Epidermal melanocyte (primary cell): ENCODE data around the gene ACVR1B.
A peak's percentile ranks its signal among the peaks of the same experiment; 100 is the strongest.

Source experiments
- DNase-seq: peaks from one replicate; pipeline ENCODE4 v3.0.0; 2011; ENCODE audit warnings: low spot score; ENCODE audit not compliant: insufficient read length

The ACVR1B gene

DNA sequence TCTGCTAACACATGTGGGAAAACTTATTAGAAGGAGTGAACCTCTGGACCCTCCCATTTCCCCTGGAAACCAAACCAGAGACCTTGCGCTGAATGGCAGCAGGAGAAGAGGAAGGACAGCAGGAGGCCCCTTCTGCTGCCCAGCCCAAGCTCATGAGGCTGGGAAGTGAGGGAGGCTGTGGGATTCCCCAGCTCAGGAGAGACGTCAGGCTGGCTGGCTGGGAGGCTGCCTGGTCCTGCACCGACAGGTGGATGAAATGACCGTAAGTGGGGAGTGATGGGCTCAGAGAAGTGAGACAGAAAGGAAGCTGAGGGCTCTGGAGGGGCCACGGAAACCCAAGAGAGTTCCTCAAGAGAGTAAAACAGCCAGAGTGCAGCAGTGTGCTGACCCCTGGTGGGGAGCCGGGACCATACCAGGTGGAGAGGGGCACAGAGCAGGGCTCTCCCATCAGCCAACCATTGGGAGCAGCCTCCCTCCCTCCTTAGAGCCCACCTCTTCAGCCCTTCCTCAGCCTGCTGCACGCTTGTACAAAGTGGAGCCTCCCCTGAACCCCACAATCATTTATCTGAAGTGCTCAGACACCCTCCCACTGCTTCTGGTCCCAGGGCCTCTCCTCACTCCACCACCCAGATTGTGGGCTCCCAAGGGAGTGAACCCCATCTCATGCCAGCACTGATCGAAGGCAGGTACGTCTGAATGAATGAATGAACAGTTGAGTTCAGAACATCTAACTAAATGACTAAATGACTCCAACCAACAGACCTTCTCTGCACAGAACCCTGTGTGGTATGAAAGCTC, 69.2 kb downstream of the ACVR1B start:
- peak; percentile 74 for DNase-seq

DNA sequence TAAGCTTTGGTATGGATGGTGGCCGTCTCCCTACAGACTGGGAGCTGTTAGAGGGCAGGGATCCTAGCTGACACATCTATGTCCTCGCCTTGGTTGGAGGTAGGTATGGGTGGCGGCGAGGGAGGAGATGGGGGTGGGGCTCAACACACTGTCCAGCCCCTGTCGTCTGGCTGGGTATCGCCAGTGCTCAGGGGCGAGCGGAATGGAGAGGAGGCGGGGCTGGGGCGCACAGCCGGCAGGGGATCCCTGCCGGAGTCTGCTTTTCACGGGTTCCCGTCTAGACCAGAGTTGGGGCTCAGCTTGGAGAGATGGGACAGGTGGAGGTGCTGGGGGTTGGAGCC, 71.3 kb downstream of the ACVR1B start:
- DNase-seq = no peak

DNA sequence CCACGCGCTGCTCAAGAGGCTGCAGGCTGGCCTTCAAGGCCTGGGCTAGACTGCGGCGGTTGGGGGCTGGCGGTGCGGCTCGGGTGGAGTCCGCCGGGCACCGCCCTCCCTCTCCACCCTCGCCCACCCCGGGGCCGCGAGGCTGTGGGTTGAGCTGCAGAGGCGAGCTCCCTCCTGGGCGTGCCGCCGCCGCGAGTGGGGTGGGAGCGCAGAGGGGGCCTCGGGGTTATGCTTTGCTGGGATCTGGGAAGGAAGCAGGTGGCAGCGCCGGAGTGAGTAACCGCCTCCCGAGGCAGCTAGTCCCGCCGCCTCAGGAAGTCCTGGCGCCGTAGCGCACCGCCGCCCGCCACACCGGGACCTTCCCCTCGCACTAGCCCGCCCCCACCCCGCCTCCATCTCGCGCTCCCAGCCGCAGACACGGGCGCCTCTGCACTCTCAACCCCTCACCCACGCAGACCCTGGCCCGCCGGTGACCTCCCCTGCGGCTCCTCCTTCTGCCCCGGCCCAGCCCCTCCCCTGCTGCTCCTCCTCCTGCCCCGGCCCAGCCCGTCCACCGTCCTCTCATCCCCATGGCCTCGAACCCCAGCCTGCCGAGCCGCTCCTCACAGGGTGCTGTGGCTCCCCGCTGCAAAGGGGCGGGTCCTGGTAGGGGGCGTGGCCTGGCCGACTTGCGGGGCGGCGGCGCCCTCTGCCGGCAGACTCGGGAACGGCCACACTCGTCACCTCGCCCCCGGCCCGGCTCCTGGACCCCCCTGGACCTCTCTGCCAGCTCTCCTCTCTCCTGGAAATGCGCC, 71.9 kb downstream of the ACVR1B start:
- peak; percentile 91 for DNase-seq

DNA sequence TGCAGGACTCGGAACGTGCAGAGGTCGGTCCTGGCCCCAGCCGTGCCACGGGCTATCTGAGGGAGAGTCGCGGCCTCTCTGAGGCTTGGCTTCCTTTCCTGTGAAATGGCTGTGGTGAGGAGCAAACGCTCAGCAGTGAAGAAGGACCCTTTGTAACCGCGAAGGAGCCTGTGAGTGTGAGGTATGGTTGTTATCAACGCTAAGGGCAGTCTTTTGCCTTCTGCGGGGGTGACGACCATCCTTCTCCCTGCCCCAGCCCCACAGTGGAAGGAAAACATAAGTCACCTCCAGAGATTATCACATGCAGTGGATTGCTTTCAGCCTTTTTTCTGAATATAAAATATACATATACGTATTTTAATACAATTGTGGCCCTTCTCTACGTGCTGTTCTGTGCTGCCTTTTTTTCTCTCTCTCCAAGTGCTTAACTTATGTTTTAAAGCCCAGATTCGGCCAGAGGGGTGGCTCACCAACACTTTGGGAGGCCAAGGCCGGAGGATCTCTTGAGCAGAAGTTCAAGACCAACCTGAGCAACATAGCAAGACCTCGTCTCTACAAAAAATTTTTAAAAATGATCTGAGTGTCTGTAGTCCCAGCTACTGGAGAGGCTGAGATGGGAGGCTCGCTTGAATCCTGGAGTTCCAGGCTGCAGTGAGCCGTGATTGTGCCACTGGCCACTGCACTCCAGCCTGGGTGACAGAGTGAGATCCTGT, 72.6 kb downstream of the ACVR1B start:
- DNase-seq = no peak

GRCh38 chr12:52024845-52025230, 73.3 kb downstream of the ACVR1B start:
- no peak for DNase-seq

DNA sequence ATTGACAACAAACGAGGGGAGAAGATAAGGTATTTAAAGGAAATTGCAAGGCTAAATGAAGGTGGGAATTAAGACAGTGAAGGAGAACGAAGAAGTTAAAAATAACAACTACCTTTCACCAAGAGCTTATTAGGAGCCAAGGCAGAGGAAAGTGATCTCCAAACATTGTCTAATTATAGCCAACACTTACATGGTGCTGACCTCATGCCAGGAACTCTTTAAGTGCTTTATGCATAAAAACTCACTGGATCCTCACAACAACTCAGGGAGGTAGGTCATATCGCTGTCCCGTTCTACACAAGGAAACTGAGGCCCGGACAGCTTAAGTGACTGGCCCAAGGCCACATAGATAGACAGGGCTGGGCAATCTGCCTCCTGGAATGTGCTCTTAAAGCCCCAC, 74.8 kb downstream of the ACVR1B start:
- DNase-seq = no peak

GRCh38 chr12:52027085-52027843, 75.8 kb downstream of the ACVR1B start:
- DNase-seq = no peak

GRCh38 chr12:52029685-52030084, 78.2 kb downstream of the ACVR1B start:
- no peak for DNase-seq

DNA sequence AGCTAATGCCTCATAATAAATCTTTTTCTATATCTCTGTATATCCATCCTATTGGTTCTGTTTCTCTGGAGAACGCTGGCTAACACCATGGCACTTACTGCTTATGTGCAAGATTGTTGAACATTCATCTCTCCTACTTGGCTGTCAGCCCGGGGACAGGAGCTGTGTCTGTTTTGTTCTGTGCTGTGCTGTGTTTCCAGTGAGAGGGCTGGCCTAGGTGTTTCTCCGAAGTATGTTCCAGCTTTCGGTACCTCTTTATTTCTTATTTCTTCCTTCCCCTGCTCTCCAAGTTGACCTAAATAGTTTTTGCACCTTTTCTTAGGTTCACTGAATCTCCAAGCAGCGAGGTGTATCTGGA, 80.9 kb downstream of the ACVR1B start:
- DNase-seq = no peak

- DNase-seq = peak; percentile 99
Observed at GRCh38 chr12:52032804-52033445, 81.4 kb downstream of the ACVR1B start.

GRCh38 chr12:52033446-52034140, 82.1 kb downstream of the ACVR1B start:
- DNase-seq = no peak

DNA sequence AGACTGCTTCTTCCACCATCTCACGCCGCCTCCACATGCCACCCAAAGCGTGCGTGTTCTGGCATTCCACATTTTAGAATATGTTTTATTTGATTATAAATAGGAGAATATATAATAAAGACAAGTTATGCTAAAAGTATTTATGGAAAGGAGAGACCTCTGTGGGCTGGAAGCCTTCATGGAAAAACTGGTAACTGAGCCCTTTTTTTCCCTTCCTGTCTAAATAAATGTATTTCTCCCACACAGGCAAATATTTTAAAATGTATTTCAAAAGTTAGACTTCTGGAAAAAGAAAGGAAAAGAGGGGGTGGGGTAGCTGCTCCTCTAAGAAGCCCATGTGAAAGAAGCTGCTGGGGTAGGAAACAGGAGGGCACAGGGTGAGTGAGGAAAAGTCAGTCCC, 83.7 kb downstream of the ACVR1B start:
- no peak for DNase-seq

DNA sequence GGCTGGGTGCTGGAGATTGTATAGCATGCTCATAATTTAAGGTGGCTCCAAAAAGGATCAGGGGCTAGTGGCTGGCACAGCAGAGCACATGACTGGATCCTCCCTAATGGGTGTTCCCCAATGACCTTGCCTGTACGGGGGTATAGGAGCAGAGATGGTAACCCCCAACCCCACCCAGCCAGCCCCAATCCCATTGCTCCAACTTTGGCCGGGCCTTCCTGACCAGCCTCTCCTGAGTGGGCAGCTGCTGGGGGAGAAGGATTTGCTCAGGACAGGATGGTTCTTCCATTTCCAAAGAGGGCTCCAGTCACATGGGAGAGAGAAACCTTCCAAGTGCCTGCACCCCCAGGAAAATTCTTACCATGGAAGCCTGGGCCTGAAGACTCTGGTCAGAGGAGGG, 84.4 kb downstream of the ACVR1B start:
- no peak for DNase-seq

GRCh38 chr12:52036587-52037171, 85.2 kb downstream of the ACVR1B start:
- no peak for DNase-seq

DNA sequence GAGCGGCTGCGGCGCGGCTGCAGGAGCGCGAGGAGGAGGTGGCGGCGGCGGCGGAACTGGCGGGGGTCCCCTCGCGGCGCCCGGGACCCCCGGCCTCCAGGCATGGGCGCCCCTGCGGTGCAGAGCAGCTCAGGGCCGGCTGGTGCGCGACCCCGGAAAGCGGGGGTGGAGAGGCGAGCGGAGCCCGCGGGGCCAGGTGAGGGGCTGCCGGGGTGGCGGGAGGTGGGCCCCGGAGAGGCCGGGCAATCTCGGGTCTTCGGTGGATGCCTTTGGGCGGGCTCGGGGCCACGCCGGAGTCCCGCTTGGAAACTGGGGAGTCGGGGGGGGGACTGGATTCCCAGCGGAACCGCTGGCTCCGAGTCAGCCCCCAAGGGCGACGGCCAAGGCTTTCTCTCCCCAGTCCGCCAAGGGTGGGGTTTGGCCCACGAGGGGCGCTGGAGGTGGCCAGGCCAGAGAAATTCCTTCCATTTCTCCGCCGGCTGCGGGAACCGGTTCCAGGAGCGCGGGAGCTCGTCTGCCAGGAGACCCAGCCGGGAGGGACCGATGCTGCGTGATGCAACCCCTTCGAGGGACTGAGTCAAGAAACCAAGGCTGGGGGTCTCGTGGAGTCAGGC, 85.9 kb downstream of the ACVR1B start:
- no peak for DNase-seq

DNA sequence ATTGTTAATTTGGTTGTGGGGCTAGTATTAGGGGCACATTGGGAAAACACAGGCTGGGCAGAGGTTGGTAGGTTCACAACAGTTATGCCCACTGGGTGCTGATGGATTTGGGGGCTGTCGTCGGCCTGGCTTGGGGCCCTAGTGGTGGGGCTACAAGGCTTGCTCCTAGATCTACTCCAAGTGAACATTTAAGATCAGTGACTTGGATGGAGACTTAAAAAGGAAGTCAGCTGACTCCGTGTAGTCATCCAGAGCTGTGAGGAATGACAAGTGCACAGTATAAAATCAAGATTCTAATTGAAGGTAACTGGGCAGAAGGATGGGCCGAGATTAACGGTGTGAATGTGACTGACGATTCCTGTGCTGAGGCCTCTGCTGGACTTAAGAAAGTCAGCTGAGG, 86.9 kb downstream of the ACVR1B start:
- DNase-seq = no peak

- DNase-seq = no peak
Observed at GRCh38 chr12:52041035-52041434, 89.5 kb downstream of the ACVR1B start.

DNA sequence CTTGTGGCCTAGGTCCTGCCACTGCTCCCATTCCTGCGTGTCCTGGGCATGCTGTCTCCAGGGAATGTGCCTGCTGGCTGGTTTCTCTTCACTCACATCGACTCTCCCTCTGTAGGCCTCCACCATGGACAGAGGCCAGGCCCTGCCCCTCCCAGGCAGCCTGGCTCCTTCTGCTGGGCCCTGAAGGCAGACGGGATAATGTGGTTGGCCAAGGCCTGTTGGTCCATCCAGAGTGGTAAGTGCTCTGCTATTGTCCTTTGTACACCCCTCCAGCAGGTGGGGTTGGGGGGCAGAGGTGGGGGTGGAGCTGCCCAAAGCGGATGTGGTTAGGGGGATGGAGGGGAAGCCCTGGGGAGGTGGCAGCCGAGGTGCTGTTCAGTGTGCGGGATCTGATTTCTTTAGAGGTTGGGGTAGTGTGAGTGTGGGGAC, 90.2 kb downstream of the ACVR1B start:
- peak; percentile 73 for DNase-seq

DNA sequence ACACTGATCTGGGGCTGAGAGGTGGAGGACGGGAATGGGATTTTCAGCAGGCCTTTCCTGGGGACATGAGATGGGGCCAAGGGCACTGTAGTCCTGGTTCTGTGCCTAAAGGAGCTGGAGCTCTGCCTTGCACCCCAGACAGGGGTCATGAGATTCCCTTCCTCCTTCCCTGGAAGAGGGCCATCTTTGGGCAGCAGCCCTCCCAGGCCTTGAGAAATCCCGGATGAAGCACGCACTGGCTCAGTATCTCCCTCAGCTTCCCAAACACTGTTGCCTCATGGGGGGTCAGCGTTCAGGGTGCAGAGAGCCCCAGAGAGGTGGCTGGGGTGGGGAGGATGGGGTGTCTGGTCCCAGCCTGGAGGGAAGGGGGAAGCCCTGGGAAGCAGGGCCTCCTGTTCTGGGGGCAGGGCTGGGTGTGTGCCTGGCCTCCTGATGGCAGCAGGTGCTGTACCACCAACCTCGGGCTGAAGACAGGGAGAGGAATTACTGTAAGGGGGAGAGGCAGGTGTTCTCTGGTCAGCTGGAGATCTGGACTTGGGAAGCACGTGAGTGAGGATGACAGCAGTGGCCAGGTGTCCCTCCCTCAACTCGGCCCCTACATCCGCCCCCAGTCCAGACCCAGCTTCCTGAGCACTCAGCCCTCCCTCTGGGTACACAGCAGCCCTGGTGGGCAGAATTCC, 91.3 kb downstream of the ACVR1B start:
- DNase-seq = no peak
